PFSK-1 (cell line): ENCODE data around the gene GPAT3.

Experiments
- FOXP2 ChIP-seq: optimal IDR thresholded peaks from 2 replicates; pipeline ENCODE3; 2011; ENCODE audit warnings: borderline replicate concordance, control low read depth, inconsistent platforms; ENCODE audit not compliant: insufficient read depth; ENCODE audit errors: extremely low read length, extremely low read depth
- POLR2AphosphoS5 ChIP-seq: IDR thresholded peaks from 2 replicates; pipeline ENCODE4 v1.6.1; 2012; ENCODE audit warnings: low read depth, mild to moderate bottlenecking, control low read depth, low read length, moderate library complexity
- SIN3A ChIP-seq: IDR thresholded peaks from 2 replicates; pipeline ENCODE4 v1.6.1; 2012; ENCODE audit warnings: mild to moderate bottlenecking, low read length, moderate library complexity, borderline replicate concordance; ENCODE audit not compliant: insufficient read depth
- TAF1 ChIP-seq: IDR thresholded peaks from 2 replicates; pipeline ENCODE4 v1.6.1; 2012; ENCODE audit warnings: low read length, control low read depth, borderline replicate concordance; ENCODE audit not compliant: insufficient read depth
- TF ChIP-seq, protein P1 (sequence below), 2 experiments: IDR thresholded peaks; 2 replicates each; pipeline versions ENCODE4 v1.6.1 to v1.8.0; 2011 to 2012; ENCODE audit warnings: low read depth in 2 of 2, low read length in 2 of 2, control low read depth in 1 of 2, inconsistent platforms in 1 of 2, mild to moderate bottlenecking in 1 of 2, moderate library complexity in 1 of 2; ENCODE audit not compliant: insufficient read depth in 1 of 2

GPAT3 gene

DNA sequence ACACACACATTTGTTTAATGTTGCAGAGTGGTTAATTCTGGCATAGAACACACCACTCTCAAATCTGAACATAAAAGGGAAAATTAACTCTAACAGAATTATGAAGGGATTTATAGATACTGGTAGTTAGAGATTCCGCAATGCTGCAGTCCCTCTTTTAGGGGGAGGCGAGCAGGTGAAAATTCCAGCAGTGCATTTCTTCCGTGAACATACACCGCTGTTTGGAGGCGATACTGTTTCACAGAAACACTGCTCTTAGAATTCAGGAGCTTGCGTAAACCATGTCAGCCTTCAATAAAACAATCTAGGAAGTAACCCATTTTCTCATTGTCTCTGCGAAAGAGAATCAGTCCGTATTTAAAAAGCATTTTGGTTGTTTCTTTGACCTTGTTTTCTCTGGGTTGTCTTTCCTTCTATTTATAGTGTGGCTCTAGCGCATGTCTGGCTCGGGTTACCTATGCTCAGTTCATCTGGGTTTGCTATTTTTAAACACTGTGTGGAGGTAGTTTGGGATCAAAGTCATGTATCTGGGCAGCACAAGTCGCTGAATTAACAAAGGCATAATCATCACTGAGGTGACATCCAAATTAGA lies 90.4 kb downstream of the GPAT3 start:
- TF ChIP-seq FOXP2 (no peak), POLR2AphosphoS5 (no peak), SIN3A (no peak), TAF1 (no peak)
- TF ChIP-seq, protein P1, sequence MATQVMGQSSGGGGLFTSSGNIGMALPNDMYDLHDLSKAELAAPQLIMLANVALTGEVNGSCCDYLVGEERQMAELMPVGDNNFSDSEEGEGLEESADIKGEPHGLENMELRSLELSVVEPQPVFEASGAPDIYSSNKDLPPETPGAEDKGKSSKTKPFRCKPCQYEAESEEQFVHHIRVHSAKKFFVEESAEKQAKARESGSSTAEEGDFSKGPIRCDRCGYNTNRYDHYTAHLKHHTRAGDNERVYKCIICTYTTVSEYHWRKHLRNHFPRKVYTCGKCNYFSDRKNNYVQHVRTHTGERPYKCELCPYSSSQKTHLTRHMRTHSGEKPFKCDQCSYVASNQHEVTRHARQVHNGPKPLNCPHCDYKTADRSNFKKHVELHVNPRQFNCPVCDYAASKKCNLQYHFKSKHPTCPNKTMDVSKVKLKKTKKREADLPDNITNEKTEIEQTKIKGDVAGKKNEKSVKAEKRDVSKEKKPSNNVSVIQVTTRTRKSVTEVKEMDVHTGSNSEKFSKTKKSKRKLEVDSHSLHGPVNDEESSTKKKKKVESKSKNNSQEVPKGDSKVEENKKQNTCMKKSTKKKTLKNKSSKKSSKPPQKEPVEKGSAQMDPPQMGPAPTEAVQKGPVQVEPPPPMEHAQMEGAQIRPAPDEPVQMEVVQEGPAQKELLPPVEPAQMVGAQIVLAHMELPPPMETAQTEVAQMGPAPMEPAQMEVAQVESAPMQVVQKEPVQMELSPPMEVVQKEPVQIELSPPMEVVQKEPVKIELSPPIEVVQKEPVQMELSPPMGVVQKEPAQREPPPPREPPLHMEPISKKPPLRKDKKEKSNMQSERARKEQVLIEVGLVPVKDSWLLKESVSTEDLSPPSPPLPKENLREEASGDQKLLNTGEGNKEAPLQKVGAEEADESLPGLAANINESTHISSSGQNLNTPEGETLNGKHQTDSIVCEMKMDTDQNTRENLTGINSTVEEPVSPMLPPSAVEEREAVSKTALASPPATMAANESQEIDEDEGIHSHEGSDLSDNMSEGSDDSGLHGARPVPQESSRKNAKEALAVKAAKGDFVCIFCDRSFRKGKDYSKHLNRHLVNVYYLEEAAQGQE (IDR thresholded peaks at IDR 0.05; ENCODE audit: insufficient read depth in 1 of 2, low read depth in 2 of 2, low read length in 2 of 2): no peak

DNA sequence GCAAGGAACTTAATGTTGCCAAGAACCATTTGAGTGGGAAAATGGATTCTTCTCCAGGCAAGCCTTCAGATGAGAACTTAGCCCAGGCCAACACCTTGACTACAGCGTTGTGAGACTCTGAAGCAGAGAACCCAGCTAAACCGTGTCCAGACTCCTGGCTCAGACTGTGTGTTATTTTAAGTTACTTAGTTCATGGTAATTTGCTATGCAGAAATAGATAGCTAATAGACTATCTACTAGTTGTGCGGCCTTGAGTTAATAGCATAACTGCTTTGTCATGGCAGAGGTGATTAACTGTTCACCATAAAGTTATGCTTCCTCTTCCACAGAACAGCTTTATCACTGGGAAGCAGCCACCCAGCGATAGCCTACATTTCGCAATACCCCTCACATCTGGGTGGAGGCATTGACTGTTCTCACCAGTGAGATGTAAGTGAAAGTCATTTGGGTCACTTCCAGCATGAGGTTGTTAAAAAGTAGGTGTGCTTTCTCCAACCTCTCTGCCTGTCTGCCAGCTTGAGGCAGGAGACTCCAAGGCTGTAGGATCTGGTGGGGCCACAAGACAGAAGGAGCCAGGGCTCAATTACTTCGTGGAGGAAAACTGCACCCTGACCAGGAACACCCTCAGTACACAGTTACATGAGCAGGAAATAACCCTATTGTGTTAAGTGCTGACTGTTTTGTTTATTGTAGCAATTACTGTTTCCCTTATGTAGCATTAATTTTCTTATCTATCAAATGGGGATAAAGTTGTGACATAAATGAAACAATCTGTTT lies 94.2 kb downstream of the GPAT3 start:
- TF ChIP-seq SIN3A (no peak), FOXP2 (no peak), POLR2AphosphoS5 (no peak), TAF1 (no peak)
- TF ChIP-seq, protein P1 (IDR thresholded peaks at IDR 0.05; ENCODE audit: insufficient read depth in 1 of 2, low read depth in 2 of 2, low read length in 2 of 2): no peak

DNA sequence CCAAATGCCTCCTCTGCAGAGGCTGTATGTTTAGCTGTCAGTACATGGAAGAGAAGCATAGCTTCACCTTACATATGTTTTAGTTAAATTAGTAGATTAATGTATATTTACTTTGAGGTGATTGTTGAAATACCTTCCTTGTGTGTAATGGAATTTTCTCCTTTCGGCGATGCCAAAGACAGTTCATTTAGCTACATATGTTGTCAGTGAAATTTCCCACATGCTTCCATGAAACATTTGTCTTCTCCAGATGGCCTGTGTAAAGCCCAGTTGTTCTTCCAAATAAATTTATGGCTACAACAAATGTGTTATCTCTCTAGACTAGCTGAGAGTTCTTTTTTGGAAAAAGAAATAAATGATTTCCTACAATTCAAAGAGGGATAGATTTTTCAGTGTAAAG lies 95.2 kb downstream of the GPAT3 start:
- no peak for TF ChIP-seq TAF1
- TF ChIP-seq, protein P1 (IDR thresholded peaks at IDR 0.05; ENCODE audit: insufficient read depth in 1 of 2, low read depth in 2 of 2, low read length in 2 of 2): no peak
- no peak for TF ChIP-seq POLR2AphosphoS5
- no peak for TF ChIP-seq SIN3A
- no peak for TF ChIP-seq FOXP2

DNA sequence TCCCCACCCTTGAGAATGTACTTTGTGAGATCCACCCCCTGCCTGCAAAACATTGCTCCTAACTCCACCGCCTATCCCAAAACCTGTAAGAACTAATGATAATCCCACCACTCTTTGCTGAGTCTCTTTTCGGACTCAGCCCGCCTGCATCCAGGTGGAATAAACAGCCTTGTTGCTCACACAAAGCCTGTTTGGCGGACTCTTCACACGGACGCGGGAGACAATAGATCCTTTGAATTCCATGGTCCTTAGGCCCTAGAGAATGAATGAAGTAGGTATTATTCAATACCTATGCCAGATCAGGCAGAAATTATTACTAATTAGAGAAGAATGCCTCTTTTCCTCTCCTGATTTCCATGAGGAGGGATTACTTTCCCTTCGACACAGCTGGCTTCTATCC lies 101.0 kb downstream of the GPAT3 start:
- no peak for TF ChIP-seq POLR2AphosphoS5
- no peak for TF ChIP-seq TAF1
- no peak for TF ChIP-seq FOXP2
- TF ChIP-seq, protein P1 (IDR thresholded peaks at IDR 0.05; ENCODE audit: insufficient read depth in 1 of 2, low read depth in 2 of 2, low read length in 2 of 2): no peak
- no peak for TF ChIP-seq SIN3A
